Progenitor cell of endocrine pancreas (in vitro differentiated cells): ENCODE results near the gene METTL25B. TPM values are rescaled to one million over a fixed set of nuclear protein-coding genes. Genes with fewer than 3 reads are reported as not detected.
"Not testable (repeated sequence)": the region's sequence is repeated elsewhere in the genome, so short reads cannot be mapped to it uniquely, and the experiment has no call there.

Experiments
- DNase-seq: peaks from one replicate; pipeline ENCODE4 v3.0.0; 2021; ENCODE audit warnings: low spot score; ENCODE audit not compliant: unreplicated experiment
- H3K27ac Mint-ChIP-seq: 2 replicates; pipeline ENCODE4 v1.8.0; 2021; ENCODE audit warnings: mild to moderate bottlenecking, moderate library complexity, mixed read lengths
- H3K27me3 Mint-ChIP-seq: 2 replicates; pipeline ENCODE4 v1.8.0; 2021; ENCODE audit warnings: mixed read lengths
- H3K36me3 Mint-ChIP-seq: 2 replicates; pipeline ENCODE4 v1.8.0; 2022; ENCODE audit warnings: mixed read lengths; ENCODE audit not compliant: insufficient read depth
- H3K4me1 Mint-ChIP-seq: 2 replicates; pipeline ENCODE4 v1.8.0; 2021; ENCODE audit warnings: low read depth, mixed read lengths
- H3K4me3 Mint-ChIP-seq: 2 replicates; pipeline ENCODE4 v1.8.0; 2021; ENCODE audit warnings: low read depth, mild to moderate bottlenecking, moderate library complexity, mixed read lengths
- H3K9me3 Mint-ChIP-seq: 2 replicates; pipeline ENCODE4 v1.8.0; 2021; ENCODE audit warnings: low read depth, mixed read lengths
- total RNA-seq: library from RNA; stranded (reverse); gene quantifications from 2 replicates; pipeline ENCODE4 v1.2.1, GENCODE V29; 2021
- TF ChIP-seq, protein P1 (sequence below): fragments of 200-600 bp; sonication (generic); IDR thresholded peaks from one replicate; pipeline ENCODE4 v1.5.0; 2021; ENCODE audit warnings: antibody characterized with exemption, mild to moderate bottlenecking; ENCODE audit not compliant: unreplicated experiment

Gene METTL25B
- total RNA-seq, 1 donor from 2014 or later: 42.4 TPM

DNA sequence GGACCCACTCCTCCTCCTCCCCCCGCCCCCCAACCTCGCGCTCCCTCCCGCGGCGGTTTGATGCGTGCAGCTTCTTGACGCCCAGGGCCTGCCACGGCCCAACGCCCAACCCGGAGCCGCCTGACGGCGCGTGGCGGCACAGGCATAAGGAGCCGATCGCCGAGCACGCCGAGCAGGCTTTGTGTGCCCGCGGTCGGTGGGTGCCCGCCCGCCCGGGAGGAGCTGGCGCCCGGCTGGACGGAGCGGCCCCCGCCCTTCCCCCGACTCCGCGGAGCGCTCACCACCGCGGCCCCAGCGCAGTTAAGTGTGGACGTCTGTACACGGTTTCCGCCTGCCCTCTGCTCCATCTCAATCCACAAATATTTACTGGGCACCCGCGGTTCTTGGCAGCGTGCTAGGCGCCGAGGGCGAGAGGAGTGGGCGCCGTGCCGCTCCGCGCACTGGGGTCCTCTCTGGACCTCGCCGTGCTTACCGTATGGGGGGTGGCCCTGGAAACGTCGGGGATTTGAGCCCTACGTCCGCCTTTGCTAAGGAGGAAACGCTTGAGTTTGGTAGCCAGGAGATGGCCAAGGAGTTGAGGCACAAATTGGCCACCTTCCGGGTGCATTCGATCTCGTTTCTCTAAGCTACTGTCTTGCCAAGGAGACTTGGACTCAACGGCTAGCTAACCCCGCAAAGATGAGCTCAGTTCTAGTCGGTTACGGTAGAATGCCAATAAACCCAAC lies 23.6 kb downstream of the METTL25B start:
- peak; percentile 95 for DNase-seq
- TF ChIP-seq, protein P1, sequence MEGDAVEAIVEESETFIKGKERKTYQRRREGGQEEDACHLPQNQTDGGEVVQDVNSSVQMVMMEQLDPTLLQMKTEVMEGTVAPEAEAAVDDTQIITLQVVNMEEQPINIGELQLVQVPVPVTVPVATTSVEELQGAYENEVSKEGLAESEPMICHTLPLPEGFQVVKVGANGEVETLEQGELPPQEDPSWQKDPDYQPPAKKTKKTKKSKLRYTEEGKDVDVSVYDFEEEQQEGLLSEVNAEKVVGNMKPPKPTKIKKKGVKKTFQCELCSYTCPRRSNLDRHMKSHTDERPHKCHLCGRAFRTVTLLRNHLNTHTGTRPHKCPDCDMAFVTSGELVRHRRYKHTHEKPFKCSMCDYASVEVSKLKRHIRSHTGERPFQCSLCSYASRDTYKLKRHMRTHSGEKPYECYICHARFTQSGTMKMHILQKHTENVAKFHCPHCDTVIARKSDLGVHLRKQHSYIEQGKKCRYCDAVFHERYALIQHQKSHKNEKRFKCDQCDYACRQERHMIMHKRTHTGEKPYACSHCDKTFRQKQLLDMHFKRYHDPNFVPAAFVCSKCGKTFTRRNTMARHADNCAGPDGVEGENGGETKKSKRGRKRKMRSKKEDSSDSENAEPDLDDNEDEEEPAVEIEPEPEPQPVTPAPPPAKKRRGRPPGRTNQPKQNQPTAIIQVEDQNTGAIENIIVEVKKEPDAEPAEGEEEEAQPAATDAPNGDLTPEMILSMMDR: no peak
- H3K4me3 Mint-ChIP-seq: peak overlapping the region; percentile 96
- H3K27me3 Mint-ChIP-seq: no peaks in the 10 kb centered on the region
- H3K9me3 Mint-ChIP-seq: no peaks in the 10 kb centered on the region
- H3K36me3 Mint-ChIP-seq: no peaks in the 10 kb centered on the region
- peak overlapping the region; percentile 99 for H3K27ac Mint-ChIP-seq
- peaks cover 40% of the 10 kb centered on the region for H3K4me1 Mint-ChIP-seq

GRCh38 chr1:156752843-156753482 lies 24.7 kb downstream of the METTL25B start:
- Mint-ChIP-seq H3K27me3 (no peaks in the 10 kb centered on the region), H3K36me3 (no peaks in the 10 kb centered on the region), H3K27ac (peak overlapping the region; percentile 99), H3K9me3 (no peaks in the 10 kb centered on the region), H3K4me1 (peaks cover 32% of the 10 kb centered on the region), H3K4me3 (peak overlapping the region; percentile 96)
- no peak for DNase-seq
- TF ChIP-seq, protein P1: no peak

- Mint-ChIP-seq H3K27ac (peak overlapping the region; percentile 37), H3K9me3 (no peaks in the 10 kb centered on the region), H3K36me3 (peaks cover under 1% of the 10 kb centered on the region), H3K4me3 (no peak overlapping the region), H3K4me1 (peaks cover 20% of the 10 kb centered on the region), H3K27me3 (no peaks in the 10 kb centered on the region)
- TF ChIP-seq, protein P1: no peak
- no peak for DNase-seq
These were observed 25.9 kb downstream of the METTL25B start for GRCh38 chr1:156754219-156754618.

DNA sequence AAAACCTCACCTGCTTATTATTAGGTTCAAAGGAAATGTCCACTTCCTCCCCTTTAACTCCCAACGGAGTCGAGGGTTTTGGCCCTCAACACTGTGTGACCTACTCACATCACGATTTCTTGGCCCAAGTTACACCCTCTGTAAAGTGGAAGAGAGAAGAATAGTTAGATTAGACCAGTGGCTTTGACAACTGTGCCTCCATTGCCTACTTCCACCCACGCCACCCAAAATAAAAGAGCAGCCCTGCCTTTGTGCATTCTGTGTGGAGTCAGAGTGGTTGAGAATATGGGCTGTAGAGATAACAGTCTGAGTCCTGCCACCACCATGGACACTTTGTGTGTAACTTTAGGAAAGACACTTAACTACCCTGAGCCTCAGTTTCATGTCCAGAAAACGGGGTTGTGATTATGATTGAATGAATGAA lies 27.3 kb downstream of the METTL25B start:
- Mint-ChIP-seq H3K9me3 (no peaks in the 10 kb centered on the region), H3K36me3 (peaks cover 1% of the 10 kb centered on the region), H3K27me3 (no peaks in the 10 kb centered on the region), H3K4me3 (no peak overlapping the region), H3K27ac (no peak overlapping the region), H3K4me1 (peaks cover 7% of the 10 kb centered on the region)
- no peak for DNase-seq
- TF ChIP-seq, protein P1: no peak

DNA sequence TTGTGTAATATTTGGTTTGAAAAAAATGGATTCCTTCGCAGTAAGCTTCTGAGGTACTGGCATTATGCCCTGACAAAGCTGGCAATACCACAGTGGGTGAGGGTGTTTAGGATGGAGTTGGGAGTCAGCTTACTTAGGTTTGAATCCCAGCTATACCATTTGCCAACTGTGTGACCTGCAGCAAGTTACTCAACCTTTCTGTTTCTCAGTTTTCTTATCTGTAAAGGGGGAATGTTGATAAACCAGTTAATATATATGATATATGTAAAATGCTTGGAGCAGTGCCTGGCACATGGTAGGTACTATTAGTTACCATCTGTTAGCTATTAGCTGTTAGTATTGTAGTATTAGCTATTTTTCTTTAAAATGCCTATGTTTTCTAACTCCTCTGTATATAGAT lies 28.1 kb downstream of the METTL25B start:
- Mint-ChIP-seq H3K4me1 (peaks cover 5% of the 10 kb centered on the region), H3K9me3 (no peaks in the 10 kb centered on the region), H3K27ac (no peak overlapping the region), H3K27me3 (no peaks in the 10 kb centered on the region), H3K36me3 (peaks cover 1% of the 10 kb centered on the region), H3K4me3 (no peak overlapping the region)
- DNase-seq: no peak
- TF ChIP-seq, protein P1: no peak

DNA sequence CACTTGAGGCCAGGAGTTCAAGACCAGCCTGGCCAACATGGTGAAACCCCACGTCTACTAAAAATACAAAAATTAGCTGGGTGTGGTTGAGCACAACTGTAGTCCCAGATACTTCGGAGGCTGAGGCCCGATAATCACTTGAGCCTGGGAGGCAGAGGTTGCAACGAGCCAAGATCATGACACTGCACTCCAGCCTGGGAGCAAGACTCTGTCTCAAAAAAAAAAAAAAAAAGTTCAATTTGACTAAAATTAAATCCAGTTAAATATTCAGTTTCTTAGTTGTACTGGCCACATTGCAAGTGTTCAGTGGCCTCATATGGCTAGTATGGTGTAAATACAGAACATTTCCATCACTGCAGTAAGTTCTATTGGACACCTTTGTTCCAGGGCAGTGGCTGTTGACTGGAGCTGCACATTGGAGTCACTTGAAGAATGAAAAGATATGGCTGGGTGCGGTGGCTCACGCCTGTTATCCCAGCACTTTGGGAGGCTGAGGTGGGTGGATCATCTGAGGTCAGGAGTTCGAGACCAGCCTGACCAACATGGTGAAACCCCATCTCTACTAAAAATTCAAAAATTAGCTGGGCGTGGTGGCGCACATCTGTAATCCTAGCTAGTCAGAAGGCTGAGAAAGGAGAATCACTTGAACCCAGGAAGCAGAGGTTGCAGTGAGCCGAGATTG lies 29.4 kb downstream of the METTL25B start:
- not testable (repeated sequence) for H3K9me3 Mint-ChIP-seq, DNase-seq, H3K4me3 Mint-ChIP-seq, H3K27ac Mint-ChIP-seq, H3K36me3 Mint-ChIP-seq, H3K27me3 Mint-ChIP-seq, H3K4me1 Mint-ChIP-seq
